HepG2 (cell line): ENCODE data around the gene CROCC. TPM values are rescaled to one million over a fixed set of nuclear protein-coding genes. Genes with fewer than 3 reads are reported as not detected.

Experiments
- ATAC-seq: fragments of 200-7000 bp; cut with Tn5 transposase; 3 replicates; pipeline ENCODE4 v1.9.1; 2020; ENCODE audit warnings: mild to moderate bottlenecking, moderate library complexity
- BruUV-seq: library from RNA; stranded (reverse); fragments of 400-500 nt; replicated peaks from 2 replicates; lab custom pipeline; 2021; lab: Mats Ljungman, UMichigan
- CTCF ChIA-PET: fragments of 300-600 bp; formaldehyde crosslinking; extraction: SDS; loops from one replicate; lab custom pipeline; 2021; ENCODE audit warnings: low total read pairs, inconsistent platforms, low intra/inter-chr PET ratio; lab: Yijun Ruan, JAX
- POLR2A ChIA-PET: fragments of 350-600 bp; sonication (Branson Sonifier 250); formaldehyde crosslinking; loops from one replicate; lab custom pipeline; 2020; ENCODE audit warnings: antibody characterized with exemption, inconsistent platforms; lab: Yijun Ruan, JAX
- DNase-seq: peaks from one replicate; pipeline ENCODE4 v3.0.0-alpha.2; 2015; ENCODE audit warnings: low spot score
- FAIRE-seq: peaks from 3 replicates; lab custom pipeline; 2011; peaks lifted over from hg19 to GRCh38; lab: Jason Lieb, UNC
- H2AFZ ChIP-seq: one replicate; pipeline ENCODE4 v1.6.1; 2011; ENCODE audit warnings: low read length, inconsistent platforms
- H3K27ac ChIP-seq: fragments of 300-600 bp; 3 replicates; pipeline ENCODE4 v1.8.0; 2011; ENCODE audit warnings: mixed run types, mild to moderate bottlenecking, mixed read lengths, low read length, inconsistent platforms; ENCODE audit not compliant: insufficient read depth; ENCODE audit errors: extremely low read length
- H3K27me3 ChIP-seq, 2 experiments: fragments of 200-600 bp in 1 of 2; 2 replicates in 1 of 2; 3 replicates in 1 of 2; pipeline versions ENCODE4 v1.6.0 to v1.8.0; 2011; ENCODE audit warnings: low read length in 2 of 2, mild to moderate bottlenecking in 2 of 2, moderate library complexity in 2 of 2, inconsistent platforms in 1 of 2; ENCODE audit not compliant: insufficient read depth in 2 of 2, control insufficient read depth in 1 of 2
- H3K36me3 ChIP-seq, 2 experiments: fragments of 200-600 bp in 1 of 2; replicated peaks in 1 of 2; 2 replicates in 1 of 2; 3 replicates in 1 of 2; pipeline versions ENCODE4 v1.5.1 to v1.8.0; 2011; ENCODE audit warnings: low read length in 2 of 2, inconsistent platforms in 1 of 2; ENCODE audit not compliant: insufficient read depth in 2 of 2, control insufficient read depth in 1 of 2
- H3K4me1 ChIP-seq: 2 replicates; pipeline ENCODE4 v1.5.1; 2012; ENCODE audit warnings: low read length, inconsistent platforms; ENCODE audit not compliant: insufficient read depth
- H3K4me2 ChIP-seq: 2 replicates; pipeline ENCODE4 v1.6.0; 2011; ENCODE audit warnings: low read depth, low read length, inconsistent platforms
- H3K4me3 ChIP-seq, 3 experiments: fragments of 200-600 bp in 1 of 3; sonication (generic), shearing (Covaris generic) in 1 of 3; replicated peaks in 1 of 3; 2 replicates each; pipeline ENCODE4 v1.5.1; 2011 to 2016; ENCODE audit warnings: low read length in 3 of 3, inconsistent platforms in 2 of 3, low read depth in 2 of 3, mild to moderate bottlenecking in 2 of 3, control low read depth in 1 of 3, mixed read lengths in 1 of 3; ENCODE audit not compliant: insufficient read depth in 1 of 3
- H3K79me2 ChIP-seq: one replicate; pipeline ENCODE4 v1.6.1; 2011; ENCODE audit warnings: low read length, inconsistent platforms; ENCODE audit not compliant: insufficient read depth
- H3K9ac ChIP-seq: 2 replicates; pipeline ENCODE4 v1.6.0; 2011; ENCODE audit warnings: mild to moderate bottlenecking, low read depth, low read length, inconsistent platforms; ENCODE audit not compliant: insufficient read depth
- H3K9me3 ChIP-seq: 2 replicates; pipeline ENCODE4 v1.5.1; 2012; ENCODE audit warnings: mild to moderate bottlenecking, low read length
- H4K20me1 ChIP-seq: 2 replicates; pipeline ENCODE4 v1.6.0; 2011; ENCODE audit warnings: inconsistent platforms, mild to moderate bottlenecking, low read length, moderate library complexity; ENCODE audit not compliant: insufficient read depth
- ATRX ChIP-seq: sonication (generic); formaldehyde crosslinking; IDR thresholded peaks from 2 replicates; pipeline ENCODE4 v1.4.0; 2020; ENCODE audit warnings: missing genetic modification reagents, borderline replicate concordance
- EEA1 ChIP-seq: sonication (generic); formaldehyde crosslinking; IDR thresholded peaks from 2 replicates; pipeline ENCODE4 v1.5.1; 2020; ENCODE audit warnings: mild to moderate bottlenecking, missing genetic modification reagents, borderline replicate concordance
- PRDM15 ChIP-seq: sonication (generic); formaldehyde crosslinking; IDR thresholded peaks from 2 replicates; pipeline ENCODE4 v1.4.0; 2020; ENCODE audit warnings: missing genetic modification reagents
- RFX5 ChIP-seq: IDR thresholded peaks from 2 replicates; pipeline ENCODE4 v1.6.1; 2011; ENCODE audit warnings: low read depth, low read length, improper control_type of control experiment
- ZBTB21 ChIP-seq: sonication (generic); formaldehyde crosslinking; IDR thresholded peaks from 2 replicates; pipeline ENCODE4 v1.4.0; 2020; ENCODE audit warnings: missing genetic modification reagents
- ZNF510 ChIP-seq: sonication (generic); formaldehyde crosslinking; IDR thresholded peaks from 2 replicates; pipeline ENCODE4 v1.4.0; 2020; ENCODE audit warnings: low read depth, mild to moderate bottlenecking, missing genetic modification reagents
- ZNF543 ChIP-seq: sonication (generic); formaldehyde crosslinking; IDR thresholded peaks from 2 replicates; pipeline ENCODE4 v1.4.0; 2020; ENCODE audit warnings: mild to moderate bottlenecking, missing genetic modification reagents
- WGBS: methylation state at CpG from one replicate; pipeline ENCODE4 v1.1.6; 2017; ENCODE audit warnings: low lambda C conversion rate; 5-methylcytosine and 5-hydroxymethylcytosine counted together
- in situ Hi-C: cut with HindIII; loops from 2 replicates; pipeline ENCODE4 v1.10.0; 2017; ENCODE audit warnings: low pct_unique_long_range_greater_than_20kb; ENCODE audit not compliant: extremely low pct_ligation_motif_present
- intact Hi-C: fragments of 100-400 bp; cut with micrococcal nuclease; formaldehyde crosslinking; loops from one replicate; pipeline ENCODE4 v1.10.0; 2022; ENCODE audit not compliant: unreplicated experiment
- polyA plus RNA-seq, 8 experiments: library from polyadenylated mRNA; depleted of rRNA in 3 of 8; stranded (reverse) in 7 of 8; unstranded in 1 of 8; fragments of >200 nt; fragmentation: Illumina TruSeq in 4 of 8; extraction: Trizol in 4 of 8; gene quantifications; 2 replicates each; pipeline versions ENCODE4 v1.2.1 to v1.2.3, GENCODE V29; 2011 to 2016; ENCODE audit warnings: low read depth in 4 of 8, missing spikeins in 1 of 8, mixed read lengths in 1 of 8; ENCODE audit not compliant: insufficient read depth in 1 of 8
- total RNA-seq, 5 experiments: library from RNA; depleted of rRNA; stranded (reverse); fragments of >200 nt; fragmentation: Illumina TruSeq; extraction: Trizol; gene quantifications; 2 replicates each; pipeline ENCODE4 v1.2.3, GENCODE V29; 2016; ENCODE audit warnings: low read depth in 1 of 5

The CROCC gene
- total and polyA plus RNA-seq, 2 of the 13 experiments (the other 11 are each of a cell fraction or from before 2014, with no cell fraction given) = 7.8 to 15.5 TPM

- ChIA-PET POLR2A (no interaction called here), CTCF (no interaction called here)
- Histone ChIP-seq H3K4me2 (no peak overlapping the region), H3K79me2 (no peaks in the 10 kb centered on the region), H4K20me1 (no peaks in the 10 kb centered on the region), H3K36me3 (no peaks in the 10 kb centered on the region), H3K4me1 (peaks cover 1% of the 10 kb centered on the region; the same call in 1 of the 2 replicates), H3K9ac (no peak overlapping the region), H3K27ac (no peak overlapping the region), H3K9me3 (no peaks in the 10 kb centered on the region), H3K4me3 (no peak overlapping the region), H3K27me3 (no peaks in the 10 kb centered on the region; a peak in 2 of 5 replicates), H2AFZ (no peak overlapping the region)
- BruUV-seq = no TSS peak
- no peak for FAIRE-seq
- no peak for ATAC-seq
- intact Hi-C loops = no loop called here
- no peak for DNase-seq
- in situ Hi-C loops = no loop called here
- WGBS = 35% methylated on average over 8 of the region's 10 CpGs
- TF ChIP-seq EEA1 (CRISPR knock-in tag) = no peak
- TF ChIP-seq ZNF543 = no peak
- no peak for TF ChIP-seq ZBTB21
- no peak for TF ChIP-seq ATRX (CRISPR knock-in tag)
- TF ChIP-seq RFX5 = peak; percentile 48; the same call in 1 of the 2 replicates
- no peak for TF ChIP-seq ZNF510 (CRISPR knock-in tag)
- TF ChIP-seq PRDM15 = no peak
Measured at GRCh38 chr1:16926491-16927073, 4.9 kb downstream of the CROCC start.
